ENCODE results near the gene HNRNPA3. TPM values are rescaled to one million over a fixed set of nuclear protein-coding genes. Genes with fewer than 3 reads are reported as not detected.

The HNRNPA3 gene
- total and polyA plus RNA-seq, 2 donors (not counting 1 experiment from before 2014, with no cell fraction given) = 45.1 to 200 TPM

DNA sequence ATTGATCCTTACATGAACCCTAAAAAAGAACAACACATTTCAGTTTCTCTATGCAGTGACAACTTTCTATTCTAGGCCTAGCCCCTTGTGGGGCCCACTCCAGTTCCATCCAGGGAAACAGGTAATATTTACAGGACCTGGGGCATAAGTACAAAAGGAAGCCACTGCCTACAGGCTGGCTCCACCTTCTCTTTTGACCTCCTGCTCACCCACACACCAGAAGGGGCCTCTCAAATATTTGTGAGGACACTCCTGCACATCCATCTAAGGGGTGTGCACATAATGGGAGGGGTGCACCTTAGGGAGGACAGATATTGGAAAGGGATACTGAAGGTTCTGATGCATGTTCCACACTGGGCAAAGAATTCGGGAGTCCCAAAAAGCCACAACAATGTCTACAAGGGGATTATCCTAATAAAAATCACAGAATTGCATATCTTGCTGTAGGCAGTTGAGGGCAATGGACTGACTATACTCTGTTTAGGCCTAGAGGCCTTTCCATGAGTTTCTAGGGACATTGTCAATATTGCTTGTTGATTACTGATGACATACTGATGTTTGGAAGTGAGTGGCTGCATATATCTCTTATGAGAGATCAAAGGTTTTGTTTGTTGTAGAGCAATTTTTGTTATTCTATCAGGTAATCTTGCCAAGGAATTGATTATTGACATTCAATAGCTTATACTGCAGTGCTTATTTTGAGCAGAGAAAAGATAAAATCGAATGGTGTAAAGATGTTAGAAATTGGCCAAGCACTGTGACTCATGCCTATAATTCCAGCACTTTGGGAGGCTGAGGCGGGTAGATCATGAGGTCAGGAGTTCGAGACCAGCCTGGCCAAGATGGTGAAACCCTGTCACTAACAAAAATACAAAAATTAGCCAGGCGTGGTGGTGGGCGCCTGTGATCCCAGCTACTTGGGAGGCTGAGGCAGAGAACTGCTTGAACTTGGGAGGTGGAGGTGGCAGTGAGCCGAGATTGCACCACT is 23.8 kb upstream of the HNRNPA3 start:
- WGBS (ENCODE audit: insufficient coverage) = 100% methylated on average over 1 of the region's 7 CpGs
- CTCF ChIA-PET = interaction anchor here (0.6 kb wide), 1 partner anchor 535 kb away, joined by 3 read pairs; no protein-coding TSS in a partner anchor

More for the DNA sequence above, 23.8 kb upstream of the HNRNPA3 start:
- H3K4me3 ChIP-seq (ENCODE audit: control extremely low read depth in 1 of 5, extremely low read depth in 1 of 5, insufficient read depth in 1 of 5, low read depth in 2 of 5, low read length in 4 of 5) = no peak overlapping the region
- H3K36me3 ChIP-seq (replicated peaks in 1 of 2; ENCODE audit: control extremely low read depth in 1 of 2, control insufficient read depth in 1 of 2, extremely low read depth in 1 of 2, insufficient read depth in 2 of 2, low read length in 1 of 2) = no peaks in the 10 kb centered on the region
- no peak overlapping the region for H3K27ac ChIP-seq (ENCODE audit: low read length in 2 of 2)
- DNase-seq (no peak), ATAC-seq (ENCODE audit: low read depth) (no peak)
- H4K20me1 ChIP-seq (ENCODE audit: control insufficient read depth, insufficient read depth, low read length, poor library complexity, severe bottlenecking) = no peaks in the 10 kb centered on the region
- H3K4me3 Mint-ChIP-seq = no peak overlapping the region
- no peaks in the 10 kb centered on the region for H3K4me1 Mint-ChIP-seq
- no peaks in the 10 kb centered on the region for H3K9me3 ChIP-seq (ENCODE audit: control extremely low read depth in 1 of 3, control insufficient read depth in 2 of 3, insufficient read depth in 1 of 3, low read length in 2 of 3)
- no peak overlapping the region for H3K27ac Mint-ChIP-seq
- no peaks in the 10 kb centered on the region for H3K27me3 ChIP-seq (replicated peaks in 1 of 4; ENCODE audit: control extremely low read depth in 1 of 4, control insufficient read depth in 3 of 4, insufficient read depth in 4 of 4, low read length in 3 of 4)
- no peak overlapping the region for H3K4me2 ChIP-seq (replicated peaks; ENCODE audit: low read depth, low read length, poor library complexity, severe bottlenecking)
- intact Hi-C loops (cut with micrococcal nuclease) = no loop called here
- TF ChIP-seq EZH2 (IDR thresholded peaks at IDR 0.05; ENCODE audit: borderline replicate concordance, insufficient read depth, low read depth, low read length, poor library complexity, severe bottlenecking) = no peak
- TF ChIP-seq, protein P1, sequence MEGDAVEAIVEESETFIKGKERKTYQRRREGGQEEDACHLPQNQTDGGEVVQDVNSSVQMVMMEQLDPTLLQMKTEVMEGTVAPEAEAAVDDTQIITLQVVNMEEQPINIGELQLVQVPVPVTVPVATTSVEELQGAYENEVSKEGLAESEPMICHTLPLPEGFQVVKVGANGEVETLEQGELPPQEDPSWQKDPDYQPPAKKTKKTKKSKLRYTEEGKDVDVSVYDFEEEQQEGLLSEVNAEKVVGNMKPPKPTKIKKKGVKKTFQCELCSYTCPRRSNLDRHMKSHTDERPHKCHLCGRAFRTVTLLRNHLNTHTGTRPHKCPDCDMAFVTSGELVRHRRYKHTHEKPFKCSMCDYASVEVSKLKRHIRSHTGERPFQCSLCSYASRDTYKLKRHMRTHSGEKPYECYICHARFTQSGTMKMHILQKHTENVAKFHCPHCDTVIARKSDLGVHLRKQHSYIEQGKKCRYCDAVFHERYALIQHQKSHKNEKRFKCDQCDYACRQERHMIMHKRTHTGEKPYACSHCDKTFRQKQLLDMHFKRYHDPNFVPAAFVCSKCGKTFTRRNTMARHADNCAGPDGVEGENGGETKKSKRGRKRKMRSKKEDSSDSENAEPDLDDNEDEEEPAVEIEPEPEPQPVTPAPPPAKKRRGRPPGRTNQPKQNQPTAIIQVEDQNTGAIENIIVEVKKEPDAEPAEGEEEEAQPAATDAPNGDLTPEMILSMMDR (IDR thresholded peaks at IDR 0.05) = no peak
- H3K9me3 Mint-ChIP-seq (ENCODE audit: insufficient read depth) = no peaks in the 10 kb centered on the region
- H3K9ac ChIP-seq (ENCODE audit: low read length) = no peak overlapping the region
- no peaks in the 10 kb centered on the region for H3K4me1 ChIP-seq (ENCODE audit: control insufficient read depth in 2 of 2, insufficient read depth in 2 of 2, low read length in 2 of 2)
- H2AFZ ChIP-seq (ENCODE audit: insufficient read depth, low read depth, low read length, poor library complexity, severe bottlenecking) = no peak overlapping the region
- H3K27me3 Mint-ChIP-seq = no peaks in the 10 kb centered on the region
- POLR2A ChIA-PET = no interaction called here
- no peaks in the 10 kb centered on the region for H3K79me2 ChIP-seq (ENCODE audit: control insufficient read depth, insufficient read depth, low read length)

Measured in B cell (primary cell).